Articular chondrocyte of knee joint (primary cell): ENCODE data around the gene RAP1GAP. TPM values are rescaled to one million over a fixed set of nuclear protein-coding genes. Genes with fewer than 3 reads are reported as not detected.

Experiments
- total RNA-seq: library from RNA; depleted of rRNA; stranded (reverse); fragments of >200 nt; gene quantifications from 2 replicates; pipeline ENCODE4 v1.2.3, GENCODE V29; 2012

The RAP1GAP gene
- 0.32 and 0.65 TPM in 2 replicates for total RNA-seq

GRCh38 chr1:21669258-21670058, at the start of gene RAP1GAP:
TSS of gene RAP1GAP (minus strand) at chr1:21669357. CDS start at chr1:21620032, 49,325 bp downstream.

Other genes starting within 250 kb of the RAP1GAP start
- 11.3 and 11.5 TPM in 2 replicates for gene NBPF3, start 229.2 kb downstream of the RAP1GAP start, total RNA-seq
- 8.1 and 15.7 TPM in 2 replicates for gene ALPL, start 159.9 kb downstream of the RAP1GAP start, total RNA-seq
- gene USP48, start 113.8 kb upstream of the RAP1GAP start, total RNA-seq: 64.1 and 66.4 TPM in 2 replicates
- 0.39 TPM in 1 of 2 replicates, not detected in the other for gene LDLRAD2, start 142.9 kb upstream of the RAP1GAP start, total RNA-seq